Neutrophil (primary cell): ENCODE results near the gene DCTD.
A peak's percentile ranks its signal among the peaks of the same experiment; 100 is the strongest.

Experiments used
- H3K27ac ChIP-seq: fragments of 200-600 bp; sonication (generic); 2 replicates; pipeline ENCODE4 v1.5.1; 2016; ENCODE audit warnings: mild to moderate bottlenecking, moderate library complexity
- H3K27me3 ChIP-seq: fragments of 200-600 bp; sonication (generic); 2 replicates; pipeline ENCODE4 v1.6.0; 2016; ENCODE audit warnings: mild to moderate bottlenecking
- H3K36me3 ChIP-seq: fragments of 200-600 bp; sonication (generic); 2 replicates; pipeline ENCODE4 v1.5.1; 2017
- H3K4me1 ChIP-seq, 2 experiments: fragments of 200-600 bp in 1 of 2; sonication (generic) in 1 of 2; 1 replicate in 1 of 2; 2 replicates in 1 of 2; pipeline versions ENCODE4 v1.5.1 to v1.6.1; 2013 to 2016; ENCODE audit warnings: low read depth in 1 of 2, low read length in 1 of 2, mild to moderate bottlenecking in 1 of 2, moderate library complexity in 1 of 2; ENCODE audit not compliant: control insufficient read depth in 1 of 2, insufficient read depth in 1 of 2
- H3K4me3 ChIP-seq, 2 experiments: fragments of 200-600 bp in 1 of 2; sonication (generic) in 1 of 2; 1 replicate in 1 of 2; 2 replicates in 1 of 2; pipeline ENCODE4 v1.5.1; 2013 to 2016; ENCODE audit warnings: low read depth in 1 of 2, low read length in 1 of 2, mild to moderate bottlenecking in 1 of 2, moderate library complexity in 1 of 2
- H3K9me3 ChIP-seq: fragments of 200-600 bp; sonication (generic); 2 replicates; pipeline ENCODE4 v1.5.1; 2016
- TF ChIP-seq, protein P1 (sequence below): fragments of 200-600 bp; sonication (generic); IDR thresholded peaks from 2 replicates; pipeline ENCODE4 v1.5.1; 2016; ENCODE audit warnings: antibody characterized with exemption

DCTD gene

DNA sequence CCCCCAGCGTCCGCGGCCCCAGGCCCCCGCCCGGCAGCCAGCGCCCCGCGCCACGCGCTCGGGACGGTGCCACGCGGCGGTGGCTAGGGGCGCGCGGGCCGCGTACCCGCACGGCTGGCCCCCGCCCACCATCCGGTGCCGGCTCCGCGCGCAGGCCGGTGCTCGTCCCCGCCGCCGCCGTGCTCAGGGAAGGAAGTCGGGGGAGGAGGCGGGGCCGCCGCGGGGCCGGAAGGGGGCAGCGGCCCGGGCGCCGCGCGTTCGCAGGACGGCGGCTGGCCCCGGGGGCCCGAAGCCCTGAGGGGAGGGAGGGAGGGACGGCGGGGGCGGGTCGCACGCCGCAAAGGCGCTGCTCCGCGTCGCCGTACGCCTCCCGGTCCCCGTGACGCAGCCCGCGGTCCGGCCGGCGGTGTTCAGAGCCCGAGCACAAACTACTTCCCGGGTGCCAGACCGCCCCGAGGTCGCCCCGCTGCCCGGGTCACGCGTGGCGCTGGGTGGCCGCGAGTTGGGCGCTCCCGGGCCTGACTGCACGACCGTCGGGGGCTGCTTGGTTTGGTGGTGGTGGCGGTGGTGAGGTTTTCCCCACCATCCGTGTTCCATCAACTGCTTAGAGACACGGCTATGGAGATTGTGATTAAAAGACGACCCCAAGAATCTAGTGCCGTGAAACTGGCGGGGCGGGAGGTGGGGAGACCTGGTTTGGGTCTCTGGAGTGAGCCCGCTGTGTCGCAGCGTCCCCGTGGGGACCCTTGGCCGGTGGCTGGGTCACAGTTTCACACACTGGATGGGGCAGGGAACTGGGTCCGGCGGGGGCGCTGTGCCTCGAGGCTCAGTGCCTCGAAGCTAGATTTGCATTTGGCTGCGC, at the start of gene DCTD:
TSS of gene DCTD (minus strand) at position 205 of the 862 bp plus-strand sequence. CDS start 1,818 bp downstream, outside the sequence.
- TF ChIP-seq, protein P1, sequence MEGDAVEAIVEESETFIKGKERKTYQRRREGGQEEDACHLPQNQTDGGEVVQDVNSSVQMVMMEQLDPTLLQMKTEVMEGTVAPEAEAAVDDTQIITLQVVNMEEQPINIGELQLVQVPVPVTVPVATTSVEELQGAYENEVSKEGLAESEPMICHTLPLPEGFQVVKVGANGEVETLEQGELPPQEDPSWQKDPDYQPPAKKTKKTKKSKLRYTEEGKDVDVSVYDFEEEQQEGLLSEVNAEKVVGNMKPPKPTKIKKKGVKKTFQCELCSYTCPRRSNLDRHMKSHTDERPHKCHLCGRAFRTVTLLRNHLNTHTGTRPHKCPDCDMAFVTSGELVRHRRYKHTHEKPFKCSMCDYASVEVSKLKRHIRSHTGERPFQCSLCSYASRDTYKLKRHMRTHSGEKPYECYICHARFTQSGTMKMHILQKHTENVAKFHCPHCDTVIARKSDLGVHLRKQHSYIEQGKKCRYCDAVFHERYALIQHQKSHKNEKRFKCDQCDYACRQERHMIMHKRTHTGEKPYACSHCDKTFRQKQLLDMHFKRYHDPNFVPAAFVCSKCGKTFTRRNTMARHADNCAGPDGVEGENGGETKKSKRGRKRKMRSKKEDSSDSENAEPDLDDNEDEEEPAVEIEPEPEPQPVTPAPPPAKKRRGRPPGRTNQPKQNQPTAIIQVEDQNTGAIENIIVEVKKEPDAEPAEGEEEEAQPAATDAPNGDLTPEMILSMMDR: no peak
- Histone ChIP-seq H3K4me3 (peak within 1 kb of the TSS; percentile 67 to 68), H3K4me1 (peaks cover 18% of the 10 kb centered on the region in 2 experiments), H3K9me3 (no peaks in the 10 kb centered on the region), H3K27me3 (peaks cover 51% of the 10 kb centered on the region), H3K27ac (peak within 1 kb of the TSS; percentile 33), H3K36me3 (no peaks in the 10 kb centered on the region)

DNA sequence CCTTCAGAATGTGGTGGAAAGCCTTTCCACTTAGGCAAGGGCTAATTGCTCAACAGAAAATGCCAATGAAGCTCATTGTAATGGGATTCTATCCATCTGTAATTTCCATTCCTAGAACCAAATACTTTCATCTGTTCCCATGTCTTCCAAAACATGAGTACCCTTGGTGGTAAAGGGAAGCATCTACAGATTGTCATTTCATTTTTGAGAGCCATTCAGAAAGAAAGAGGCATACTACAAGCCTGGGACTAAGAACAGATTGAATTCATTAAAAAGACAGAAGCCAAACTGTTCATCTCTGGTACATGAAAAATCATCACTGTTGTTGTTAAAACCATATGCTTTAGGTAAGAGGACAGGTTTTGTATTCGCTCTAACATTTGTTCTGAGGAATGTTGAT, 43.6 kb upstream of the DCTD start:
- no peaks in the 10 kb centered on the region for H3K36me3 ChIP-seq
- H3K27me3 ChIP-seq: no peaks in the 10 kb centered on the region
- TF ChIP-seq, protein P1: no peak
- H3K9me3 ChIP-seq: no peaks in the 10 kb centered on the region
- no peak overlapping the region for H3K4me3 ChIP-seq
- no peak overlapping the region for H3K27ac ChIP-seq
- no peaks in the 10 kb centered on the region for H3K4me1 ChIP-seq

DNA sequence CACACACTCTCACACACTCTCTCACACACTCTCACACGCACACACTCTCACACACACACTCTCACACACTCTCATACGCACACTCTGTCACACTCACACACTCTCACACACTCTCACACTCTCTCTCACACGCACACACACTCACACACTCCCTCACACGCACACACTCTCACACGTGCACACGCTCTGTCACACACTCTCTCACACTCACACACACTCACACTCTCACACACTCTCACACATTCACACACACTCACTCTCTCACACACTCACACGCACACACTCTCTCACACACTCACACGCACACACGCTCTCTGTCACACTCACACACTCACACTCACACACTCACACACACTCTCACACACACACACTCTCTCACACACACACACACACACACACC, 43.0 kb upstream of the DCTD start:
- H3K4me1 ChIP-seq: no peaks in the 10 kb centered on the region
- no peaks in the 10 kb centered on the region for H3K9me3 ChIP-seq
- no peaks in the 10 kb centered on the region for H3K27me3 ChIP-seq
- TF ChIP-seq, protein P1: no peak
- H3K36me3 ChIP-seq: no peaks in the 10 kb centered on the region
- H3K4me3 ChIP-seq: no peak overlapping the region
- H3K27ac ChIP-seq: no peak overlapping the region

DNA sequence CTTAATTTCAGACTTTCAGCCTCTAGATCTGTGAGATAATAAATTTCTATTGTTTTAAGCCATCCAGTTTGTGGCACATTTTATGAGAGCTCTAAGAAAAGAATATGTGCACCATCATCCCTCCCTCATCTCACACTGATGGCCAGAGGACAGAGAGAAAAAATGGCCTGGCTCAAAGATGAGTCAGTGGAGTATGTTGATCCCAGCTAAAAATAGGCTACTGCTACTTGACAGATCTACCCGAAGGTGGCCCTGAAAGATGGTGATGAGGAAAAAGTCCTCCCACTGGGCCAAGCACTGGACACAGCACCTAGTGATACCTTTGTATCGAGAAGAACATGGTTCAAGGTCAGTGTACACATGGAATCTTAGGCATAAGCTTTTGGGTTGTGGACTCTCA, 38.2 kb upstream of the DCTD start:
- H3K27ac ChIP-seq: no peak overlapping the region
- H3K4me1 ChIP-seq: no peaks in the 10 kb centered on the region
- H3K27me3 ChIP-seq: no peaks in the 10 kb centered on the region
- H3K36me3 ChIP-seq: no peaks in the 10 kb centered on the region
- H3K4me3 ChIP-seq: no peak overlapping the region
- TF ChIP-seq, protein P1: no peak
- H3K9me3 ChIP-seq: no peaks in the 10 kb centered on the region

DNA sequence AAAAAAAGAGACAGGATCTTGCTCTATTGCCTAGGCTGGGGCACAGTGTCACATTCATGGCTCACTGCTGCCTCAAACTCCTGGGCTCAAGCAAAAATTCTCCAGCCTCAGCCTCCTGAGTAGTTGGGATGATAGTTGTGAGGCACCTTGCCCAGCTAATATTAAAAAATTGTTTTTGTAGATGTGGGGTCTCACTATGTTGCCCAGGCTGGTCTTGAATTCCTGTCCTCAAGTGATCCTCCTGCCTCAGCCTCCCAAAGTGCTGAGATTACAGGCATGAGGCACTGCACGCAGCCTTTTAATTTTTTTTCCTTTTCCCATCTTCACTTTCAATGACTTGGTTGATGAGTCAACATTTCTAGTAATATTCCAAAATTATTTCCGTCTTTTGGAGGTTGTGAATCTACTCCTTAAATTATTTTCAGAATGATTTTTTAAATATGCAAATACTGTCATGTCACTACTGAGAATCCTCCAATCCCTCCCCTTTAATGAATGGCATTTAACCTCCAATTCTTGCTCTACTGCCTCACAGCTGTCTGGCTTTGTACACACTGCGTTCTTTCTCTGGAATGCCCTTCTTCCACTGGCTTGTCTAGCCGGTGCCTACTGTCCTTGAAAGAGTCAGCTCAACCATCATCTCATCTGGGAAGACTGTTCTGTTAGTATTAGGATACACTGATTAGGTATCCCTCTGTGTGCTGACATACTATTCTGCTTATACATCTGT, 27.5 kb upstream of the DCTD start:
- no peak overlapping the region for H3K4me3 ChIP-seq
- no peak overlapping the region for H3K27ac ChIP-seq
- peaks cover 6% of the 10 kb centered on the region for H3K27me3 ChIP-seq
- TF ChIP-seq, protein P1: no peak
- no peaks in the 10 kb centered on the region for H3K36me3 ChIP-seq
- no peaks in the 10 kb centered on the region for H3K4me1 ChIP-seq
- no peaks in the 10 kb centered on the region for H3K9me3 ChIP-seq
